Ovary (tissue), 9 donors: ENCODE results near the gene CAVIN1. TPM values are rescaled to one million over a fixed set of nuclear protein-coding genes. Genes with fewer than 3 reads are reported as not detected.

Source experiments
- DNase-seq, 5 donors: peaks; one replicate each; pipeline ENCODE4 v3.0.0-alpha.2; 2019 to 2020
- H3K27ac ChIP-seq, 2 donors: fragments of 200-600 bp; one replicate each; pipeline versions ENCODE4 v1.5.1 to v1.8.0; 2019 to 2022
- H3K27me3 ChIP-seq: fragments of 200-600 bp; one replicate; pipeline ENCODE4 v1.8.0; 2022
- H3K36me3 ChIP-seq: fragments of 200-600 bp; sonication (generic); one replicate; pipeline ENCODE4 v1.5.1; 2019
- H3K4me1 ChIP-seq: one replicate; pipeline ENCODE4 v1.8.1; 2013; ENCODE audit warnings: mild to moderate bottlenecking, moderate library complexity; ENCODE audit not compliant: insufficient read depth
- H3K4me3 ChIP-seq: fragments of 200-600 bp; sonication (generic); one replicate; pipeline ENCODE4 v1.5.1; 2017
- H3K9me3 ChIP-seq, 2 donors: fragments of 200-600 bp in 1 of 2; sonication (generic) in 1 of 2; one replicate each; pipeline versions ENCODE4 v1.5.1 to v1.8.1; 2013 to 2019; ENCODE audit warnings: mild to moderate bottlenecking in 1 of 2, moderate library complexity in 1 of 2
- EP300 ChIP-seq: sonication (generic); formaldehyde crosslinking; IDR thresholded peaks from one replicate; pipeline ENCODE4 v1.6.1; 2017; ENCODE audit warnings: antibody characterized with exemption
- POLR2A ChIP-seq: fragments of 450-650 bp; IDR thresholded peaks from one replicate; pipeline ENCODE4 v1.6.1; 2017; ENCODE audit warnings: antibody characterized with exemption, mild to moderate bottlenecking, moderate library complexity
- WGBS, 3 donors: extraction: QIAGEN DNeasy Blood & Tissue Kit in 1 of 3; methylation state at CpG; one replicate each; pipeline versions ENCODE4 v1.1.5 to v1.1.7; 2013 to 2017; 5-methylcytosine and 5-hydroxymethylcytosine counted together
- intact Hi-C, 4 donors: fragments of 100-400 bp; cut with DNase I; formaldehyde crosslinking; loops; one replicate each; pipeline versions ENCODE4 v1.11.0 to v1.15.1; 2022 to 2023
- polyA plus RNA-seq, 2 donors: library from polyadenylated mRNA; stranded (reverse); fragments of 200-250 nt in 1 of 2; fragments of 350-450 nt in 1 of 2; fragmentation: Illumina TruSeq in 1 of 2; extraction: RNeasy Lipid Tissue Mini Kit (QIAGEN cat#74804) in 1 of 2; gene quantifications; one replicate each; pipeline ENCODE4 v1.2.3, GENCODE V29; 2013 to 2014
- total RNA-seq, 7 donors: library from RNA; depleted of rRNA in 2 of 7; stranded (reverse); fragments of >200 nt in 2 of 7; fragmentation: NEBNext Ultra II Directional in 3 of 7; extraction: Animal tissue kit (Norgen Biotek cat#: 25700) in 3 of 7; gene quantifications; one replicate each; pipeline versions ENCODE4 v1.1.0 to v1.2.4, GENCODE V29; 2016 to 2023
- TF ChIP-seq, protein P1 (sequence below), 3 donors: fragments of 450-650 bp in 2 of 3; fragments of 200-600 bp in 1 of 3; IDR thresholded peaks; one replicate each; pipeline versions ENCODE4 v1.5.1 to v1.8.0; 2016 to 2022; ENCODE audit warnings: antibody characterized with exemption in 3 of 3, mild to moderate bottlenecking in 1 of 3
- donor health status: DM: no; HTN: no; CAD: no; lungs with moderate emphysema.
- donor health status: DM: no; HTN: no; CAD: no.
- donor health status: Bipolar disorder and iron deficiency.
- donor health status: DM: yes; HTN: yes; CAD: no.
- donor health status: DM: no; HTN: no; CAD: no.
- donor health status: DM: yes; HTN: yes; CAD: no.

The CAVIN1 gene
- total and polyA plus RNA-seq, 9 donors = 122 to 407 (median 254) TPM

GRCh38 chr17:42459801-42460281 lies 36.8 kb upstream of the CAVIN1 start:
- no peak for TF ChIP-seq POLR2A
- TF ChIP-seq, protein P1, sequence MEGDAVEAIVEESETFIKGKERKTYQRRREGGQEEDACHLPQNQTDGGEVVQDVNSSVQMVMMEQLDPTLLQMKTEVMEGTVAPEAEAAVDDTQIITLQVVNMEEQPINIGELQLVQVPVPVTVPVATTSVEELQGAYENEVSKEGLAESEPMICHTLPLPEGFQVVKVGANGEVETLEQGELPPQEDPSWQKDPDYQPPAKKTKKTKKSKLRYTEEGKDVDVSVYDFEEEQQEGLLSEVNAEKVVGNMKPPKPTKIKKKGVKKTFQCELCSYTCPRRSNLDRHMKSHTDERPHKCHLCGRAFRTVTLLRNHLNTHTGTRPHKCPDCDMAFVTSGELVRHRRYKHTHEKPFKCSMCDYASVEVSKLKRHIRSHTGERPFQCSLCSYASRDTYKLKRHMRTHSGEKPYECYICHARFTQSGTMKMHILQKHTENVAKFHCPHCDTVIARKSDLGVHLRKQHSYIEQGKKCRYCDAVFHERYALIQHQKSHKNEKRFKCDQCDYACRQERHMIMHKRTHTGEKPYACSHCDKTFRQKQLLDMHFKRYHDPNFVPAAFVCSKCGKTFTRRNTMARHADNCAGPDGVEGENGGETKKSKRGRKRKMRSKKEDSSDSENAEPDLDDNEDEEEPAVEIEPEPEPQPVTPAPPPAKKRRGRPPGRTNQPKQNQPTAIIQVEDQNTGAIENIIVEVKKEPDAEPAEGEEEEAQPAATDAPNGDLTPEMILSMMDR (IDR thresholded peaks at IDR 0.05) = no peak
- no peak for TF ChIP-seq EP300
- intact Hi-C loops = loop anchor here in 2 of 4 donors (5.0 kb wide), 2 partner anchors 52 to 62 kb away; no protein-coding TSS in a partner anchor
- DNase-seq = no peak
- H3K36me3 ChIP-seq = no peaks in the 10 kb centered on the region
- no peaks in the 10 kb centered on the region for H3K27me3 ChIP-seq
- no peaks in the 10 kb centered on the region for H3K9me3 ChIP-seq
- H3K4me1 ChIP-seq = peaks cover 7% of the 10 kb centered on the region
- 1 to 7% (median 2%) methylated on average over 6 of the region's 6 CpGs for WGBS, 3 donors
- H3K27ac ChIP-seq = peak overlapping the region; percentile 89 to 92
- peak overlapping the region; percentile 86 for H3K4me3 ChIP-seq

- TF ChIP-seq, protein P1 (IDR thresholded peaks at IDR 0.05) = peak in 1 of 3 donors; percentile 12
- no peak for TF ChIP-seq EP300
- peak overlapping the region; percentile 89 to 92 for H3K27ac ChIP-seq
- no peaks in the 10 kb centered on the region for H3K36me3 ChIP-seq
- peak overlapping the region; percentile 86 for H3K4me3 ChIP-seq
- intact Hi-C loops = loop anchor here in 1 of 4 donors (5.0 kb wide), 1 partner anchor 63 kb away; no protein-coding TSS in a partner anchor
- H3K4me1 ChIP-seq = peaks cover 7% of the 10 kb centered on the region
- H3K9me3 ChIP-seq = no peaks in the 10 kb centered on the region
- 1% methylated on average over 11 of the region's 11 CpGs for WGBS, 3 donors
- H3K27me3 ChIP-seq = no peaks in the 10 kb centered on the region
- peak; percentile 55 to 77 (median 63) for DNase-seq
These were observed 36.3 kb upstream of the CAVIN1 start for GRCh38 chr17:42459256-42459800.

GRCh38 chr17:42458497-42459255 lies 35.6 kb upstream of the CAVIN1 start, which contains the start of gene ATP6V0A1:
ATP6V0A1 (plus strand) TSS chr17:42458878; CDS start chr17:42460895, 2,017 bp downstream.
- Histone ChIP-seq H3K27ac (peak within 1 kb of the TSS; percentile 89 to 92), H3K4me1 (peaks cover 7% of the 10 kb centered on the region), H3K36me3 (no peaks in the 10 kb centered on the region), H3K4me3 (peak within 1 kb of the TSS; percentile 86), H3K27me3 (no peaks in the 10 kb centered on the region), H3K9me3 (no peaks in the 10 kb centered on the region)
- intact Hi-C loops = loop anchor here in 1 of 4 donors (5.0 kb wide), 1 partner anchor 64 kb away; no protein-coding TSS in a partner anchor
- TF ChIP-seq EP300 = peak; percentile 7
- TF ChIP-seq, protein P1 (IDR thresholded peaks at IDR 0.05) = peak in 1 of 3 donors; percentile 20
- TF ChIP-seq POLR2A = peak; percentile 88
- peak; percentile 93 to 98 (median 97) for DNase-seq
- 1% methylated on average over 42 to 45 of the region's 45 CpGs for WGBS, 3 donors

DNA sequence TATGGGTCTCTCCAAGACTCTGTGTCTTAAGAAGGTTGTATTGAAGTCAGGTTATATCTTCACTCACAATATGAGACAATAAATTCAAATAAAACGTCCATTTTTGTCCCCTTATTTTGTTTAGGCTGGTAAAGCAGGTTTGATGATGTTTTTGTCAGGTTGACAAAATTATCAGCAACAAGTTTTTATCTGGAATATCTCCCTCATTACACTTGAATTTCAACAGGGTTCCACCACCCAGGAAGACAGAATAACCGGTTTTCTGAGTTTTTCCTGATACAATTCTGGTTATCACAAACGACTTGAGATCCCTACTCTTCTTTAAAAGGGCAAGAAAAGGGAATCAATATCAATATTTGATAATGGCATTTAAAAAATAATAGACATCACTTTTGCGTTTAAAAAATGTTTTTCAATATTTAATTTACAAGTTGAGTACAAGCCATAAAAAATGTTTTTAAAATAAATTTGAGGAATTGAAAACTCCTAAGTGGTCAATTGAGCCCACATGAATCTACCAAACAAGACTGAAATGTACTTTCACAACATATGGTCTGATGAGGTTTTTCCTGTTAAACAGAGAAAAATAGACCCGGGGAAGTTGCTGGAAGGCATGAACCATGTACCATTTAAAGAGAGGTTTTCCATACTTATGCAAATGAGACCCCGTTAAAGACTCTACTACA lies 34.2 kb upstream of the CAVIN1 start:
- no peak for DNase-seq
- TF ChIP-seq POLR2A (no peak), EP300 (no peak)
- TF ChIP-seq, protein P1 (IDR thresholded peaks at IDR 0.05) = no peak
- H3K4me3 ChIP-seq = no peak overlapping the region
- H3K27me3 ChIP-seq = no peaks in the 10 kb centered on the region
- H3K4me1 ChIP-seq = peaks cover 7% of the 10 kb centered on the region
- peak overlapping the region in 1 of 2 donors; percentile 18 for H3K27ac ChIP-seq
- intact Hi-C loops = loop anchor here in 1 of 4 donors (5.0 kb wide), 1 partner anchor 65 kb away; no protein-coding TSS in a partner anchor
- no peaks in the 10 kb centered on the region for H3K9me3 ChIP-seq
- WGBS, 3 donors = 46 to 57% (median 53%) methylated on average over 6 of the region's 6 CpGs
- H3K36me3 ChIP-seq = no peaks in the 10 kb centered on the region
